Fibroblast of the conjunctiva (primary cell): ENCODE results near the gene ERG28.

Experiments
- DNase-seq: peaks from one replicate; pipeline ENCODE4 v3.0.0-alpha.2; 2010; ENCODE audit warnings: low read depth

ERG28 gene

GRCh38 chr14:75658957-75659356 is 1.7 kb downstream of the ERG28 start:
- no peak for DNase-seq

DNA sequence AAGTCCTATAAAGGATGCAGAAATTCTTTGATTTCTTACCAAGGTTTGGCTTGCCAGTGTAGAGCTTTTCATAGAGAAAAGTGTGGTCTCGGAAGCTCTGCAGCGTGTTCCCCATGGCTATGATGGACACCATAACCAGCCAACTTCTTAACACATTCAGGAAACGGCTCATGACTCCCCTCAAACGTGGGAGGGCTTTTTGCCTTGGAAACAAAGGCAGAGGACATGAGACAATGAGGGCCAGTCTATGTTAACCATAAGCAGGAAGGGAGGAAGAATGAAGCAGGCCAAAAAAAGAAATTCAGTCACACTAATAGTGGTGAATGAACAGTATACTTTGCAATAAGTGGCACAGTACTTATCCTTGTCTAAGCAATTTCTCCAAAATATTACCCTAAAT is 3.3 kb downstream of the ERG28 start:
- DNase-seq = no peak

DNA sequence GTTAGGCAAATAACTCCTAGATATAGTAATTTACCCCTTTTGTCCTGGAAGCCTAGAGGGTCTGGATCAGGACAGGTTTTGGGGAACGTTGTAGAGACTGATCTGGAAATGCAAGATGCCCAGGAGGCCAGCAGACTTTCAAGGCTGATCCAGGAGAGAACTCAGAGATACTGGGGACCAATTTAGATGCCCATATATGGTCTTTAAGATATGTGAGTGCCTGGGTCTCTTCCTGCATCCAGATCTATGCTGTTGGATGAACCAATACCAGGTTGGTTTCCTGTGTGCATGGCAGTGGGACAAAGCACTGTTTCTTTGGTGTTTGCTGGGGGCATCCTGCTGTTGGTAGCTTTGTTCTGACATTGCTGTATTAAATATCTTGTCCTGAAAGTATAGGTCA is 5.4 kb downstream of the ERG28 start:
- no peak for DNase-seq

DNA sequence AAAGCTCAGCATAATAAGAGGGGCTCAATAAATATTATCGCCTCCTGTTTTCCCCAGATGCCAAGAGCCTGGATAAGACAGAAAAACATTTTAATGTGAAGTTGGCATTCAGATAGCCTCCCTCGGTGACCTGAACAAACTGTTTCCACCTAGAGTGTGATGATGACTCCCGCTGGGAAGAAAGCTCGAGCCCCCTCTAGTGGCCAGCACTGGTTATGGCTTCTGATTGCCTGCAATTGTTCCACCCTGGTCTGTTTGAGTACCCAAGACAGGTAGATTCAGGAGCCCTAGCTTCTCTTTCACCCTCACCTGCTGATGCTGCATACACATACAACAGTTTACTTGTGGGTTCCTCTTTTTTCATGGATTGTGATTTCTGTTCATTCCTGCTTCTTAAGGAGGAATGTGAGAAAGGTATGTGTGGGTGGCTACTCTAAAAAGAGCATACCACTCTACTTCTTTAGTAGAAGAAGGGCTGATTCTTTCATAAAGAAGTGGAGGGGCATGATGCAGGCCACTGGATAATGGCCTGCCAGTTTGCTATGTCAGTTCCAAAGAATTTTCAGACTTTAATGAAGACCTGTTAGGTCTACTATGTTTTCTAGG is 6.4 kb downstream of the ERG28 start:
- peak; percentile 37 for DNase-seq

DNA sequence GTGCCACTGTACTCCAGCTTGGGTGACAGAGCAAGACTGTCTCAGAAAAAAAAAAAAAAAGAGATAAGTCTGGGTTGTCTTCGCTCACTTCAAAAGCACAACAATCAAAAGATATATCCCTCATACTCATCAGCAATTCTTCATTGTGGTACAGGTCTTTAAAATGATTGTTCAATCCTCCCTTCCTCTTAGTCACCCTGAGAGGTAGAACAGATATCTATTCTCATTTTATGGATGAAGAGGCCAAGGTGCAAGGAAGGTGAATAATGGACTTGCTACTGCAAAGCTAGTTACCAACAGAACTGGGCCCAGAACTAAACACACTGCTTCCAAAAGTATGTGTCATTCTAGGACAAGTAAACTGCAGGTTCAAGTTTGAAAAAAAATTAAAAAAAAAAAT is 7.1 kb downstream of the ERG28 start:
- DNase-seq = no peak

- DNase-seq = no peak
These were observed 10.2 kb downstream of the ERG28 start for GRCh38 chr14:75650253-75651058.

GRCh38 chr14:75649773-75650172 is 10.9 kb downstream of the ERG28 start:
- DNase-seq = no peak

GRCh38 chr14:75649337-75649736 is 11.3 kb downstream of the ERG28 start:
- DNase-seq = no peak

DNA sequence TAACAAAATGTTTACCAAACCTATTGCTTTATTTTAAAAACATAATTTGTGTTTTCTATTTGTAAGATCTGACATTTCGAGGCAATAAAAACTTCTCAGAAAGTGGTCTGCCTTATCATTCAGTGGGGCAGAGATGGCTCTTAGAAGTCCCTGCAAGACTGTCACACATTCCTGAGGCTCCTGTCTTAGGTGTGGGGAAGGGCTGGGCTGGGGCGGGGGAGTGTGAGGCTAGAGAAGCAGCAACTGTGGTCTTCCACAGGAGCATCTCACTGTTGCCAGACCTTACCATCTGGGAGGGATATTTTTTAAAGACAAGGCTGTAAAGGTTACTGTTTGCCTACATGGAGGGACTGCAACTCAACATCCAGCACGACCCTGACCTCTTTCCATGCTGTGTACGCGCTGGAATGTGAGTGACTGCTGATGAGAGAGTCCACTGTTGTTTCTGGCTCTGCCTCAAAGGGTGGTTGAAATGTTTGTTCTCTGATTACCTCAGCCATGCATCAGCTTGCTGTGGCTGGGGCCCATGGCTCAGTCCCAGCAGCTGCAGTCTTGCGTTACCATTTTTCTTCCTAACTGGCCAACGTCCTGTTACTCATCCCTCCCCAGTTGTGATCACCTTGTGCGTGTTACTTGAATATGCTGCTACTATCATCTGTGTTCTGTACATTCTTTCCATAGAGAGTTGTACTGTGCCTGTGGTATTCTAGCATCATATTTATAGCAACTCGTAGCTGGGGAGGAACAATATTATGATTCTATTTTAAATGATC is 12.4 kb downstream of the ERG28 start:
- DNase-seq = peak; percentile 89

DNA sequence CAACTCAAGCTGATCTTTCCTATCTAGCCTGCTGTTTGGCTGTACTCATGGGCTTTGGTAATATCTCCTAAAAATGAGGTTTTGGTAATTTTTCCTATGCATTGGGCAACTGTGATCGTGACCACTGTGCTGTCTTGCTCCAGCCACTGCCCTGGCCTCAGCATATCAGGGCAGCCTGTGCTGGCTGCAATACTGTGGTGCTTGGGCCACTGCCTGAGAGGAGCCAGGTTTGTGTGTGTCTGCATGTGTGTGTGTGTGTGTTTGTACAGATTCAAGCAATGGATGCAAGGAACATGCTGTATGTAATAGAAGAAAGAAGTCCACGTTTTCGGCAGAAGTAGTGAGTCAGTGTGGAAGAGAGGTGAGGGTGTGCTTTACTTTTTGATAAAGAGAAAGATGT is 13.0 kb downstream of the ERG28 start:
- DNase-seq = no peak

DNA sequence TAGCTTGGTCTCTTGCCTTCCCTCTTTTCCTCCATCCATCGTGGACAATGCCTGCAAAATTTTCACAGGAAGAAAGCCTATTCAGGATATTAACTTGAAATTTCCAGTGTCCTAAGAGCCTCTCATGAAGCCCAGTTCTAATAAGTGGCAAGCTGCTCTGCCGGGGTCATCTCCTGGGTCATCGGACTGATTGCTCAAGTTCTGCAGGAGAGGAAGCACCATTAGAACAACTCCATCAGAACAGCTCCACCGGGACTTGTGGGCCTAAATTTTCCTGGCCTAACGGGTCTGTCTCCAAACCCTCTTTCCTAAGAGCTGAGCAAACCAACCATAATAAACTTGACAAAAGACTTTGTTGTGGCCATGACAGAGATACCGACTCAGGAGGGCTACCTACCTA is 13.9 kb downstream of the ERG28 start:
- DNase-seq = no peak

DNA sequence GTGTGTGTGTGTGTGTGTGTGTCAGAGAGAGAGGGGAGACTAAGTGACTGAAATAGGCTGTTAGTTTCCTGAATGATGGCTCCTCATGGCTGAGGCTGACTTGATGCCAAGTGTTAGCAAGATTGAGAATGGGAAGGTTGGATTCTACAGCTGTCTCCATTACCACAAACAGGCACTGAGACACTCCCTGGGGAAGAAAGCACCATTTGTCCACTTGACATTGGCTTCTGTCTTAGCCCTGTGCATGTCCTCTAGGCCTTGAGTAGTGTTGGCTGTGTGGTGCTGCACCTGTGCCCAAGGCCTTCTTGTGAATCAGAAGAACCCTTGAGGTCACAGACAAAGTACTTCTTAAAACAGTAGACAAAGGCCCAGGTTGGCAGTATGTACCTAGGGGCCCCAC is 15.6 kb downstream of the ERG28 start:
- DNase-seq = no peak

GRCh38 chr14:75643985-75644384 is 16.7 kb downstream of the ERG28 start:
- no peak for DNase-seq

DNA sequence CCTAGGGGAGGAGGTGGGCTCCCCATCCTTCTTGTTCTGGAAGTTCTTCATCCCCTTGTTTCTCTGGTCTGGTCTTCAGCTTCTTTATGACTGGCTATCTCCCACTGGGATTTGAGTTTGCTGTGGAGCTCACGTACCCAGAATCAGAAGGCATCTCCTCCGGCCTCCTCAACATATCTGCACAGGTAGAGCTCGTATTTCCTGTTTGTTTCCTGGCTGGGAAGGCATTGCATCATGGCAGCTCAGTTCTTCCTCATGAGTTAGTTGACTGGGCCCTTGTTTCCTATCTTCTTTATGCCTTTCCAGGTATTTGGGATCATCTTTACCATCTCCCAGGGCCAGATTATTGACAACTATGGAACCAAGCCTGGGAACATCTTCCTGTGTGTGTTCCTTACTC is 19.8 kb downstream of the ERG28 start:
- DNase-seq = no peak

DNA sequence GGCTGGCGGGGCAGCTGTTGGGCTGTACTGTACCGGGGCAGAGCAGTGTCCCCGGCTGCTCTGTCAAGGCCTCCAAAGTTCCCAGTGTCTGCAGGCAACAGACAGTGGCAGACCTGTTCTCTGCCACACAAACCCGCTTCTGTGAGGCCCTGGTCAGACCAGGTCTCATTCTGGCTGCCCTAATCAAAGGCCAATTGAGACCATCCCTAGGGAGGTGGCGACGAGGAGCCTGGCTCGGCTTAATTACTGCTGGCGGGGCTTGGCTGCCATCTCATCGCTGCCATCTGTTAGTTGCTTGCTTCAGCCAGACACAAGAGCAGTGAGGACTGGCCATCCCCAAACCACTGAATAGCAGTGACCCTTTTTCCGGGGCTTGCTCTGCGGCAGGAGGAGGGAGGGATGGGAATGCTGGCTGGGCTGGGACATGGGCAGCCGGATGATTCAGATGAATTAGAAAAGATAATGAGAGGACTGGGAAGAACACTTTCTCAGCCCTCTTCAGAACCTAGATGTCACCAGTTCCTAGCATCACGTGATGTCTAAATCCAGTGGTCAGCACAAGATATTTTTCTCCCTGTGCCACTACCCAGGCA is 24.5 kb downstream of the ERG28 start:
- DNase-seq = no peak

DNA sequence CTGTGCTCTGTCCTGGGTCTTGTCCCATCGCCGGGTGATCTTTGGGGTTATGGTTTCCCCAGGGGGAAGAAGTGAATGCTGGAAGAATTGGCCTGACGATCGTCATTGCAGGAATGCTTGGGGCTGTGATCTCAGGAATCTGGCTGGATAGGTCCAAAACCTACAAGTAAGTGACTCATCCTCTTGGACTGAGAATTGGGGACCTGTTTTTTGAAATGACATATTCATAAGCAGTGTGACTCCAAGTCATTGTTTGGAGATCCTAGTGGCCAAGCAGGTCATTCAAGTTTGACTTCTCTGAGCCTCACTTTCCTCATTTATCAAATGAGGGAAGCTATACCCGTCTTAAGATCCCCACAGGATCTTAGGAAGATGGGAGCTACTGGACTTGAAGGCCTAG is 25.8 kb downstream of the ERG28 start:
- DNase-seq = no peak

- no peak for DNase-seq
These were observed 29.2 kb downstream of the ERG28 start for GRCh38 chr14:75631453-75631831.

DNA sequence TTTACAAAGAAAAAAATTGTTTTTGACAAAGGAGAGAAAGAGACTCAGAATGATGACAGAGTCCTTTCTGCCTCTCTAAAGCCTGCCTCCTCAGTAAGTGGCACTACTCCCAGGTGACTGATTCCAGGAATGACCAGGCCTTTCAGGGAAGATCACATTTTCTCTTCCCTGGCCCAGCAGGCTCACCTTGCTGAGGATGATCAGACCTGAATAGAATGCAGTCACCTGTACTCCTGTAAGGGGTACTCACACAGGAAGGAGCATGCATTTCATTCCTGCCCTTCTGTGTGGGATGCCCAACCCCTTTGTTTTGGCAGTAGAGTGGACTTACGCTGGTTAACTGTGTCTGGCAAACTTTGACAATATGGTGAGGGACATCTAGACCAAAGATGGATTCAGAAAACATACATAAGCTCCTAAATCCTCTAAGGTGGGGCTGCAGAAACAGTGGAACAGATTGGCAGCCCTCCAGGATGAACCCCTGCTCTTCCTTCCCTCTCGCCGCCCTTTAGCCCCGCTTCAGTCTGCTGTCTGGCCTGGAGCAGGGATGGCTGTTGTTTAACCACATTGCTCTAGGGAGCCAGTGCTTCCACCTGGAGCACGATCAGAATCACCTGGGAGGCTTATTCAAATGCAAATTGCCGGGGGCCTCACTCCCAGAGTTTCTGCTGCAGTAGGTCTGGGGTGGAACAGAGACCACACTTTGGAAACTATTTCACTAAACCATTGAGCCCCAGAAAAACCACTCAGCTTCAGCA is 29.8 kb downstream of the ERG28 start:
- no peak for DNase-seq

GRCh38 chr14:75628816-75629215 is 31.9 kb downstream of the ERG28 start:
- DNase-seq = no peak

DNA sequence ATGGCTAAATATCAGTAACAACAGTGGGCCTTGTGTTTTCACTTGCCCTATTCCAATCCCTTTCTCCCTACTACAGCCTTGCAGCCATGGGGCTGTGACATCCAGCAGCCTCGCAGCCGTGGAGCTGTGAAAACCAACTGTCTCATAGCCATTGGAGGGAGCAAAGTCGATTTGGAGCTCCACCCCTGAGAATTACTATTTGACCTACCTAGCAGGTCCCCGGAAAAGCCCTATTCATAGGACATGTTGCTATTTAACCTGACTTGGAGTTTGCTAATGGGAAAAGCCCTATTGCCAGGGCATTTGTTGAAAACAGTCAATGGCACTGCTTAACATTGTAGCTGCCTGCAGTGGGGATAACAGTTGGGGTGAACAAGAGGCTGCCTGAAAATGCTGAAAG is 33.3 kb downstream of the ERG28 start:
- no peak for DNase-seq

- DNase-seq = no peak
These were observed 33.8 kb downstream of the ERG28 start for GRCh38 chr14:75626863-75627262.

DNA sequence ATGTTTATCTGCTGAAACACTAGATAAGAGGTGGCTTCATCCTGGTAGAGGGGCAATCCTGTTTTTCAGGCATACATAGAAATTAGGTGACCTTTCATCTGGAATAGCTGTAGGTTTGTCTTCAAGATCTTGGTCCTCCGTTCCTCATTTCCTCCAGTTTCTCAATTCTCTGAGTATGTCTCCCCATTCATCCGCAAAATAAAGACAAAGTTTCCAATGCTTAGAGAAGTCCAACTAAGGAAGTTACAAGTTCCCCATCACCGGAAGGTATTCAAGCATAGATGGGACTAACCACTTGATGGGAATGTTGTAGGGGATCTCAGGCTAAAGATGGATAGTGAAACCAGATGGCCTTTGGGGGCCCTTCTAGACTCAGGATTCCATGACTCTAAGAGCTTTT is 34.3 kb downstream of the ERG28 start:
- DNase-seq = no peak
